ENCODE results near the gene LBP. TPM values are rescaled to one million over a fixed set of nuclear protein-coding genes. Genes with fewer than 3 reads are reported as not detected.

Gene LBP
- total RNA-seq, 1 experiment from 2014 or later: 0.52 TPM

- no peak overlapping the region for H3K4me3 Mint-ChIP-seq
- no peak overlapping the region for H4K91ac ChIP-seq (ENCODE audit: insufficient read length, low read depth, low read length)
- H3K4me2 ChIP-seq (ENCODE audit: insufficient read depth, insufficient read length, low read length): no peak overlapping the region
- H2AK5ac ChIP-seq (ENCODE audit: insufficient read length, low read length): no peak overlapping the region
- H3K4me1 Mint-ChIP-seq: peaks cover 23 to 31% of the 10 kb centered on the region in 2 experiments
- no peak overlapping the region for H3K23ac ChIP-seq (ENCODE audit: insufficient read length, low read depth, low read length)
- H3K4me1 ChIP-seq (ENCODE audit: insufficient read depth, low read length): 0 out of 2 replicates have a peak, but pooled peaks cover 3% of the 10 kb centered on the region
- no peak overlapping the region for H2BK20ac ChIP-seq (ENCODE audit: low read depth, low read length, poor library complexity, severe bottlenecking)
- no peak for TF ChIP-seq CTCF (conservative IDR thresholded peaks at IDR 0.05)
- H3K14ac ChIP-seq (ENCODE audit: insufficient read depth, low read length): no peak overlapping the region
- no peak overlapping the region for H3K27ac ChIP-seq (ENCODE audit: insufficient read length, low read depth, low read length)
- H2BK120ac ChIP-seq (ENCODE audit: low read depth, low read length, poor library complexity, severe bottlenecking): no peak overlapping the region
- H3K27me3 ChIP-seq (ENCODE audit: insufficient read depth, low read length): no peaks in the 10 kb centered on the region
- no peak overlapping the region for H3K9ac ChIP-seq (ENCODE audit: extremely low read depth, insufficient read length, low read length)
- no peak overlapping the region for H3K56ac ChIP-seq (ENCODE audit: insufficient read length, low read depth, low read length)
- H2BK5ac ChIP-seq (ENCODE audit: insufficient read length, low read length): no peak overlapping the region
- H3K18ac ChIP-seq (ENCODE audit: insufficient read length, low read depth, low read length): no peak overlapping the region
- H4K20me1 ChIP-seq (ENCODE audit: control insufficient read depth, insufficient read depth, insufficient read length): no peaks in the 10 kb centered on the region
- no peaks in the 10 kb centered on the region for H3K79me1 ChIP-seq (ENCODE audit: insufficient read depth, low read depth, low read length, poor library complexity, severe bottlenecking)
- DNase-seq: no peak
- no peaks in the 10 kb centered on the region for H3K9me3 Mint-ChIP-seq
- H2BK15ac ChIP-seq (ENCODE audit: low read depth, low read length): no peak overlapping the region
- no peaks in the 10 kb centered on the region for H3K79me2 ChIP-seq (ENCODE audit: insufficient read depth, low read length)
- no peaks in the 10 kb centered on the region for H3K23me2 ChIP-seq (ENCODE audit: insufficient read length, low read depth, low read length, poor library complexity, severe bottlenecking)
- no peak overlapping the region; a peak in 1 of 7 replicates for H3K27ac Mint-ChIP-seq
- no peaks in the 10 kb centered on the region for H3K27me3 Mint-ChIP-seq (ENCODE audit: low read depth)
- no peak overlapping the region for H3T11ph ChIP-seq (ENCODE audit: low read length)
- no peak overlapping the region for H4K5ac ChIP-seq (ENCODE audit: insufficient read length, low read depth, low read length)
- WGBS (ENCODE audit: extremely low coverage, insufficient read length, low lambda C conversion rate): no CpG with 5 or more reads among the region's 7 CpGs
- H2AFZ ChIP-seq (ENCODE audit: low read length): no peak overlapping the region
- H3K4ac ChIP-seq (ENCODE audit: low read depth, low read length): no peak overlapping the region
- H3K9me3 ChIP-seq (ENCODE audit: control insufficient read depth, low read depth, low read length): no peaks in the 10 kb centered on the region
- H4K8ac ChIP-seq (replicated peaks; ENCODE audit: insufficient read length, low read depth, low read length): no peak overlapping the region
- no peak overlapping the region for H2BK12ac ChIP-seq (ENCODE audit: insufficient read length, low read depth, low read length)
- no peaks in the 10 kb centered on the region for H3K36me3 Mint-ChIP-seq (ENCODE audit: insufficient read depth in 1 of 3, low read depth in 3 of 3)
Observed at GRCh38 chr20:38358556-38358955, 12.3 kb downstream of the LBP start.

Measured in H9 (cell line).